GM19395 (cell line): Measurements from ENCODE around the gene APOLD1.
"Not testable (repeated sequence)": the region's sequence is repeated elsewhere in the genome, so short reads cannot be mapped to it uniquely, and the experiment has no call there.

Source experiments
- ATAC-seq: cut with Tn5 transposase; IDR thresholded peaks from one replicate; pipeline ENCODE4 v1.9.1; 2021; ENCODE audit warnings: mild to moderate bottlenecking, moderate library complexity; ENCODE audit not compliant: unreplicated experiment

Gene APOLD1, protein sequence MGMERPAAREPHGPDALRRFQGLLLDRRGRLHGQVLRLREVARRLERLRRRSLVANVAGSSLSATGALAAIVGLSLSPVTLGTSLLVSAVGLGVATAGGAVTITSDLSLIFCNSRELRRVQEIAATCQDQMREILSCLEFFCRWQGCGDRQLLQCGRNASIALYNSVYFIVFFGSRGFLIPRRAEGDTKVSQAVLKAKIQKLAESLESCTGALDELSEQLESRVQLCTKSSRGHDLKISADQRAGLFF

DNA sequence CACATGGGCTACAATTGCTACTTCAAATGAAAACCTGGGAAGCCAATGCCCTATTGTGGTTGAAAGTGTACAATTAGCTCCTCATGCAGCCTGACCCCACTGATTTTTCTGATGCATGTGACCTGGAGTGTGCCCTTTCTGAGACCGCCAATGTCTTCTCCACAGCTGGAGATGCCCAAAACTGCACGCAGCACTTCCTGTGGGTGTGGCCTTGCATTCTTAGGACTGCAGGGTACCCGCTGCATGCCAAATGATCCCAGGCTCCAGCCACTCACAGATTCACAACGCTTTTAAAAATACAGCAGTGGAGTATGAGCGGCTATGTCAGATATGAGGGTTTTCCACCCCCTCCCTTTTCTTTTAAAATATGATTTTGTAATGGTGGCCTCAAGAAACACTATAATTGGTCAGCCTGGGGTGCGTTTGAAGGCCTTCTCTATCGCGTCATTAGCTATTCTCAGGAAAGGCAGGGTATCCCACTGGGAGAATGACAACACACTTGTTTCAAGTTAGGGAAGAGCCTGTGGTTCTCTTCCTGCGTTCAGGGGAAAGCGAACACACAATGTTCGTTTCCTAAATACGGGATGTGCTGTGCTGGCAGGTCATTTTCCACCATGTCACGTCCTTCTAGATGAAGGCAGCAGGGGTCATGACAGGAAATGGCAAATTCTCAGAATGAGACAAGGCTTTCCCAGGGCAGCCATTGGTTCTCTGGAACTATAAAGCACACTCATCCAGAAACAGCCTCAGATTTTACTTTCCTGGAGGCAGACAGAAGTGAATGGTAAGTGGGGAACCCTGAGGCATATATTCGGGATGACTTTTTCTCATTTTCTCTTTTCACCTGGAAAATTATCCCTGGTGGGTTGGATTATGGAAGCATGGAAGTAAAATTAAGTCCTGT is at the start of gene APOLD1:
APOLD1 (plus strand) TSS at position 749 of the 904 bp plus-strand sequence; CDS start at position 782, 33 bp downstream.
- no peak for ATAC-seq

DNA sequence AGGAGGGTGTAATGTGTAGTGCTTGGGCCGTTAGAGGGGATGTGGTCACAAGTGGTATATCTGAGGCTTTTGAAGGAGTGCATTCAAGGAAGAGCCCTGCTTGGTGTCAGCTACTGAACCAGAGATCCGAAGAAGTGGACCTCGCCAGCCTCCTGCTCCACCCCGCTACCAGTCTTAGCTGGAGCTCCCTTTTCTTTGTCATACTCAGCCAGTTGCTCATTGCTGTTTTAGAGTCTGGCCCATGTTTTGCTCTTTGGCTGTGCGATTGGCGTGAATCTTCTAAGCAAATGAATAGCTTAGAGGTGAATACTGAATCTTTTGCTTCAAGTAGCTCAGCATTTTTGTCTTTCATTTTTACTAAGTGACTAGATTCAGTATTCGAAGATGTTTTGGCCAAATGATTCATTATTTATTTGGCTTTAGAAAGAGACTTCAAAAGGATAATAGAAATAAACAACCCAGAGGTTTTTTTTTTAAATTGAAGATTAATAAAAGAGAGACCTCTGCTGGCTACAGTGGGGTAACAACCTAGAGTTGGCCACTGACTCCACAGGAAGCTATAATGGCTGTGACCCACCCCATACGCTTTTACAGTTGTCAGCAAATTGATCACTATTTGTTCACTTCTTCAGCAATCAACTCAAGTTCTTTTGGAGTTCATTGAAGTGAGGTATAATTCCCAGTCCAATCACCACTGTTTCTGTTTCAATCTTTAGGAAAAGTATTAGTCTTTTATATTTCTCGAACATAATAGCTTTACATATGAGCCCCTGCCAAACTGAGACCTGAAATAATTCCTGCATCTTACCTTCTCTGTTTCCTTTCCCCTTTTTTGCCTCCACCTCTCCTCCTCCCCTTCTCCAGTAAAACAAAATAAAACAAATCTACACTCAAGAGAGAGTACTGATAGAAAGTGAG is 48.4 kb upstream of the APOLD1 start:
- ATAC-seq: peak; percentile 89

DNA sequence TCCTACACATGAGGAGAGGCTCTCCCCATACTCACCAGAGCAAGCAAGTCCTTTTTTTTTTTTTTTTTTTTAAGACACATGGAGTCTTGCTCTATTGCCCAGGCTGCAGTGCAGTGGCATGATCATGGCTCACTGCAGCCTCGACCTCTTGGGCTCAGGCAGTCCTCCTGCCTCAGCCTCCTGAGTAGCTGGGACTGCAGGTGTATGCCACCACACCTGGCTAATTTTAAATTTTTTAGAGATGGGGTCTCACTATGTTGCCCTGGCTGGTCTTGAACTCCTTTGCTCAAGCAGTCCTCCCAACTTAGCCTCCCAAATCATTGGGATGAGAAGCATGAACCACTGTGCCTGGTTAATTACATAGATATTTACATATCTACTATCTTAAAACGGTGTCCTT is 47.3 kb upstream of the APOLD1 start:
- not testable (repeated sequence) for ATAC-seq

DNA sequence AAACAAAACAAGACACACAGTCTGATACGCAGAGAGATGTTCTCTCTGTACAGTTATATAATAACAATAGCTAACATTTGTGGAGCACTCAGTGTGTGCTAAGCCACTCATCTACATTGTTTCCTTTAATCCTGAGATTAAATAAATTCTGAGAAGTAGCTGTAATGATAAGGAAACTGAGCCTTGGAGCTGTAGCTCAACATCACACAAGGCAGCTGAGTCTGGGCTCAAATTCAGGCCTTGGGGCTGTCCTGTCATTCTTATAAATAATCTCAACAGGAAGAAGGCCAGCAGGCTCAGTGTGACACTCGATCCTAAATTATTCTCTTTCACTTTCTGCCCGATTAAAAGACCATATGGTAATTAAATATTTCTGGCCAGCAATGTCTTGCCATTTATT is 43.8 kb upstream of the APOLD1 start:
- ATAC-seq: no peak

DNA sequence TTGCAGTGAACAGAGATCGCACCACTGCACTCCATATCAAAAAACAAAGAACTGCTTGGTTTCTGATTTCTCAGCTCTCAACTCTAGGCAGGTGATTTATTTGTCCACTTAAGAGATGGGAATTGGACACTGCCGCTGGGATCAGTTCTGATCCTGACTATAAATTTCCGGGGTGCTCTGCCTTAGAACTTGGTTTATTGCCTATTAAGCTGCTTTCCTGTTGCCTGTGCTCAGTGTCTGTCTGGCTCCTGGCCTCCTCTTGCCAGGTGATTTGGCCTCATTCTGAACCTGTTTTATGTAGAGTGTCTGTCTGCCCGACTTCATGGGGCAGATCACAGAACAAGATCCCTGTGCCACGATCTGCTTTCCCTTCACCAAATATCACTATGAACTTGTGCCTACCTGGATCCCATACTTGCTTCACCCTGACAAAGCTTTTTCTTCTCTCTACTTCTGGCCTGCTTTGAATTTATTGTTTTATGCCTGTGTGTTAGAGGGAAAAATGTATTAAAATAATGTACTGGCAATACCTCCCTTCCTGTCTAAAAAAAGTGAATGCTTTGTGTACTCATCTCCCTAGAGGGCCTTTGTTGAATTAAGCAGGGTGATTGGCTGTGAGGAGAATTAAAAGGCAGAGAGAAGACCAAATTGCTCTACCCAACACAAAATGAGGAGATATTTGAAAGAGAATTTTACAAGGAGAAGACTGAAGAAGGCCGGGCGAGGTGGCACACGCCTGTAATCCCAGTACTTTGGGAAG is 40.7 kb upstream of the APOLD1 start:
- ATAC-seq: no peak

DNA sequence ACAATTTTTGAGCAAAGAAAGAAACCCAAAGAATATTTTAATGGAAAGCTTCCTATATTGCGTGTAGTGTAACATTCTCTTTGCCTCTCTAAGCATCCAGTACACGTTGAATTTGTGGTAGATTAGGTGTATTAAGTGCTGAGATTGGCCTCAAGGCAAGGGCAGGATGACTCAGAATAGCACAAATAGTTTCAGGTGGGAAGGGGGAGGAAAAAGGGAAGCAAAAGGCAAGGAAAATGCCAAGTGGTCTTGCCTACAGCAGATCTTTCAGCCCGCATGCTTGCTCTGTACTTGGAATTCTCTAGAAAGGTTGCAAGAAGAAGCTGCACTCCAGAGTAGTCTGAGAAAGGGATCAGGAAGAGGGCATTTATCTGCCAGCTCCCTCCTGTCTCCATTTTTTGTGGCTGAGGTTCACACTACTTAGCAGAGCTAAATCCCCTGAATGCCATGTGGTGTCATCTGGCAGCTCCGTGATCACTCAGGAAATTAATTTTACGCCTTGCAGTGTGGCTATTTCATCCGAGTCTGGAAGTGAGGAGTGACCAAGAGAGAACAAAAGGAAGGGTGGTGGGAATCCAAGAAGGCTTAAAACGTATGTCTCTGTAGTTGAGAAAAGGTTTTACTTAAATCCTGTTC is 39.8 kb upstream of the APOLD1 start:
- no peak for ATAC-seq

DNA sequence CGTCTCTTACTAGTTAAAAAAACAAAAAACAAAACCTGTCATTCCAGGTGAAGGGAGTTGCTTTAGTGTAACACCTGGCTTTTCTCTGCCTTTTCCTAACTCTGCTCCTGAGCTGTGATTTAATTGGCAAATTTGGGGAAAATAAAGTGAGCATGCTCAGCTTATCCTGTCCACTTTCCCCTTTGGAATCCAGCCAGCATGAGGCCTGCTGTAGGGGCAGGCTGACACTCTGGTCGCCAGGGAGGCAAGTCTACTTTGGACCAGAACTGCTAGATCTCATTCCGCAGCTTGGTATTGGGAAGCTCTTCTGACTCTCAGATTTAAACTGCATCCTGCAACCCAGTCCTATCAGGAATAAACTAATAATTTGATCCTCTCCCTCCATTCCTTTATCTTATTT is 38.2 kb upstream of the APOLD1 start:
- no peak for ATAC-seq

DNA sequence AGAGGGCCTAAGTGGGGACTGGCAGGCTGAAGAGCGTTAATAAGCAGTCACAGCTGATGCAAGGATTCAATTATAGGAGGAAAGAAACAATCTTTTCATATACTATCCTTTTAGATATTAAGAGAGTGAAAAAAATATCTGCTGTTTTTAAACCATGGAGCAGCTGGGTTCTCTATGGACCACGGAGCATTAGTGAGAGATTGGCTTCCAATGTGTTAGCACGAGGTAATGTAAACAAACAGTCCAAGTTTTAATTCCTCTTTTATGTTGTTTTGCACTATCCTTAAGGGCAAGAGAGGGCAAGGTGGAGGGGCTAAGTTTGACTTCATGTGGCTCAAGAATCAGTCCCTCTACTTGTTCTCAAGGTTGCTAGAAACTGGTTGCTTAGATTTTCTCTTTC is 37.4 kb upstream of the APOLD1 start:
- no peak for ATAC-seq

DNA sequence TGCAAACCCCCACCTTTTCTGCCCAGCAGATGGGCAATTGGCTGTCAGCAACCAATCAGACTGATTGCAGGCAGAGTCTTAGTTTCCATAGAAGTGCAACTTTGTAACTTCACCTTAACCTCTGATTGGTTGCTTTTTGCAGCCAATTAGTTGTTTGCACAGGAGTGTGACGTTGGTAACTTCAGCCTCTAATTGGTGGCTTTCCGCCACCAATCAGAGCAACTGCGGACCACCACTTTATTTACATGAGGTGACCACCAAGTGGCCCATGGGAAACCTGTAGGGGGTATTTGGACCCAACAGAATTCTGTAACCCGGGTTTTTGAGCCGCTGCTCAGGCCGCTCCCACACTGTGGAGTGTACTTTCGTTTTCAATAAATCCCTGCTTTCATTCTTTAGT is 36.0 kb upstream of the APOLD1 start:
- no peak for ATAC-seq

DNA sequence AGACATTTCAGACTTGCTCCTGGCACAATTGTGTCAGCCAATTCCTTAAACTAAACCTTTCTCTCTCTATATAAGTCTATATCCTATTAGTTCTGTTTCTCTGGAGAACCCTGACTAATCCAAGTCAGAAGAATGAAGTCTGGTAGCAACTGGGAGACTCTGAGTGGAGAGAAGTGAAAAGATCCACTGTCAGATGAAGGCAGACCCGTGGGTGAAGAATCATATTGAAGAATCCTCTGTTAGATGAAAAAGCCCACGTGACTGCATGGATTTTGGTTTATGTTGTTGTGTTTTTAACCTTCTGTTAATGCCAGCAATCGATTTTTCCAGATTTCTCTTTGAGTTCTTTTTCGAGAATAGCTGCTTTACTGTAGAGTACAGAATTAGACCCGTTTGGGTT is 29.5 kb upstream of the APOLD1 start:
- ATAC-seq: no peak

DNA sequence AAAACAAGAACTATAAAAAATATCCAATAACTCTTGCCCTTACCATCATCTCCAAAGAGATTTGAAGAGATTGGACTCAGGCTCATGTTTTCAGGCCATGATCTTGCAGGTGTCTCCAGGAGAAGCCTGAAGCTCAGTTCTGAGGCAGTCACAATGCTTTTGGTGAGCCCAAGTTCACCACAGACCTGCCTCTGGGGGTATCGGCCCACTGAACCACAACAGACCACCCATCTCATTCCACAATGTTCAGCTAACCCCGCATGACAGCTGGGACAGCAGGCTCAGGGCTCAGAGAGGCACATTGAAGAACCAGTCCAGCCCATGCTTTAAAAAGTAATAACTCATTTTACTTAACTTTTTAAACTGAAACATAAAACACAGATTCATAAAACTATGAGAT is 28.3 kb upstream of the APOLD1 start:
- ATAC-seq: no peak

DNA sequence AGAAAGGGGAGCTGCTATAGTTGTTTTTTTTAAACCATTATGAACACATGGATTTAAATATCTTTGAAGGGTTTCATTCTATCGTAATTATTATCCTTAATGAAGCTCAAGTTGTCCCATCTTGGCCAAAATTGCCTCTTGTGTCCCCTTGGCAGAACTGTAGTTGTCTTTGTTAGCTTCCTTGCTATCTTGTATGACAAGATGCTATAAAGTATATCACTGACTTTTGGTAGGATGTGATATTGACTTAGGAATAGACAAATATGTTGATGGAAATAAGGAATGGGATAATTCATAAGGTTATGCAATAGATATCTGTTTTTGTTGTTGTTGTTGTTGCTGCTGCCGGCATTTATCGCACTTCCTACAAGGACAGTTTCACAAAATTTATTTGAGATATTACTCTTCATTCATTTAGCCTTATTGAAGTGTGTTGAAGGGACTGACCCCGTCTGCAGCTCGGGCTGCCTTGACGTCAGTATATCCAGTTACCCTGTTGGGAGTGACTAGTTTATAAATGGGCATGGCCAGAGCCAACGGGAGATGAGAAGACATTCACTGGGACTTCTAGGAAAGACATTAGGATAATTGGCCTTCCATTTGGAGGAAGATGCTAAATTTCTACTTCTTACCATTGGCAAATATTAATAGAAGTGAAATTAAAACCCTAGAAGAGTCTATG is 26.1 kb upstream of the APOLD1 start:
- ATAC-seq: no peak

DNA sequence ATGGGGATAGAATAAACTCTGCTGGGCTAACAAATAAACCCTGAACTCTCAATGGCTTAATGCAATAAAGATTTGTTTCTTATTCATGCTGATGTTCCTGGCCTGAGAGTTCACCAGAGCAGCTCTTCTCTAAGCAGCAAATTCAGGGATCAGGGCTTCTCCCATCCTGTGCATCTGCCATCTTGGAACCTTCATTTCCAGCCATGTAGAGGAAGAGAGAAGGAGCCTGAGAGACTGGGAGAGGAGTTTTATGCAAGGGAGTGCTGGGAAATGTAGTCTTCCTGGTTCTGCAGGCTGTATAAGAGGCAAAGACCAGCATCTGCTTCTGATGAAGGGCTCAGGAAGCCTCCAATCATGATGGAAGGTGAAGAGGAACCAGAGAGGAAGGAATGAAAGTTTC is 20.6 kb upstream of the APOLD1 start:
- ATAC-seq: no peak

DNA sequence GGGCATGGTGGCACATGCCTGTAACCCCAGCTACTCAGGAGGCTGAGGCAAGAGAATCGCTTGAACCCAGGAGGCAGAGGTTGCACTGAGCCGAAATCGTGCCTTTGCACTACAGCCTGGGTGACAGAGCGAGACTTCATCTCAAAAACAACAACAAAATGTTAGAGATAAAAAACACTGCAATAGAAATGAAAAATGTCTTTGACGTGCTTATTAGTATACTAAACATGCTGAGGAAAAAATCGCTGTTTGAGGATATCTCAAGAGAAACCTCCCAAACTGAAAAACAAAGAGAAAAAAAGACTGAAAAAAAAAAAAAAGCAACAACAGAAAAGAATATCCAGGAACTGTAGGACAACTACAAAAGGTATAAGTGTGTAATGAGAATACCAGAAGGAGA is 15.2 kb upstream of the APOLD1 start:
- no peak for ATAC-seq

DNA sequence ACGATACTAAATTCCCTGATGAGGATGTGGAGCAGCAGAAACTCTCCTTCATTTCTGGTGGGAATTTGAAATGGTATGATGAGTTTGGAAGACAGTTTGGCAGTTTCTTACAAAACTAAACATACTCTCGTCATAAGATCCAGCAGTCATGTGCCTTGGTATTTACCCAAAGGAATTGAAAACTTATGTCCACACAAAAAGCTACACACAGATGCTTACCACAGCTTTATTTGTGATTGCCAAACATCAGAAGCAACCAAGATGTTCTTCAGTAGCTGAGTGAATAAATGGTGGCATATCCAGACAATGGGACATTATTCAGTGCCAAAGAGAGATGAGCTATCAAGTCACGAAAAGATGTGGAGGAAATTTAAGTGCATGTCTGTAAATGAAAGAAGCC is 10.7 kb upstream of the APOLD1 start:
- no peak for ATAC-seq

DNA sequence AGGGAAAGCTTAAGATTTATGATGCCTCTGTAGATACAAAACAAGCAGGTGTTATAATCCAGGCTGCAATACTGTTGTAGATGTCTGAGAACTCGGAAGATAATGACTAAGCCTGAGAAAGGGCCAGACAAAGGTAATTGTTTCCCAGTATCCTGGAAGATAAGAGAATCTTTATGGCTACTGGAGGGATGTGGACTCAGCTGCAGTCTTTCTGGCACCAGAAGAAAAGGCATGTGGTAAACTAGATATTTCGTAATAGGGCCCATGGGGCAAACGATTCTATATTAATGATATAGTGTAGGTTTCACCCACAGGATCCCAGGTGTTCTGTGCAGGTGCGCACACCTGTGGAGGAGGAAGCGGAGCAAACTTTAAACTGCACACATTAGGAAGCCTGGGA is 9.2 kb upstream of the APOLD1 start:
- no peak for ATAC-seq

DNA sequence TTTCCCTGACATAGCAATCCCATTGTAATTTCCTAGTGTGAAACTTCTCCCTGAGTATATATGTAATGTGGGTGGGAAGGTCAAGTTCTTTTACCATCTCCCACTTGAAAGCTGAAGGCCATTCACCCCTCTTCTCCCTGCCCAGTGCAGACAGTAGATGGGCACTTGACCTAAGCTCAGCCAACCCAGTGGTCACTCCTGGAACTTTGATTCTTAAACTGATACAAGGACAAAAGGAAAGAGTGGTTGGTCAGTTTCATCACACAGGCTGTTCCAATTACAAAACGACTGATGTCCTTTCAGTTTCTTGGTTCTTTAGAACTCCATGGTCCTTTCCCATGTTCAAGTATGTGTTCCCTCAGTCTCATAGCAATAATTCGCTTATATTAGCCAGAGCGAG is 8.4 kb upstream of the APOLD1 start:
- ATAC-seq: no peak

DNA sequence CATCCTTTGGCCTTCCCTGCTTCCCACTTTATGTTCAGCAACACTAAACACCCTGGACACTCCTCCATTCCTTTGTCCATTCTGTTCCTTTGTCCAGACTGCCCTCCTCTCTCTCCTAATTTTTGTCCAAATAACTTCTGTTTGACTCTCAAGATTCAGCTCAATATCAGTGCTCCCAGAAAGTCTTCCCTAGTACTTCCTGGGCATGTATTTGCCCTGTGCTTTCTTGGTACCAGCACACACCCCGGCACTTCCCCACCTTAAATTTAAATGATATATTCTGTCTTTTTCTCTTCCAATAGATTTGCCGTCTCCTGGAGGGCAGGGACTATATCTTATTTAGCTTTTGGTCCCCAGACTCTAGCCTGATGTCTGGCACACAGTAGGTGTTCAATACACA is 6.5 kb upstream of the APOLD1 start:
- no peak for ATAC-seq

DNA sequence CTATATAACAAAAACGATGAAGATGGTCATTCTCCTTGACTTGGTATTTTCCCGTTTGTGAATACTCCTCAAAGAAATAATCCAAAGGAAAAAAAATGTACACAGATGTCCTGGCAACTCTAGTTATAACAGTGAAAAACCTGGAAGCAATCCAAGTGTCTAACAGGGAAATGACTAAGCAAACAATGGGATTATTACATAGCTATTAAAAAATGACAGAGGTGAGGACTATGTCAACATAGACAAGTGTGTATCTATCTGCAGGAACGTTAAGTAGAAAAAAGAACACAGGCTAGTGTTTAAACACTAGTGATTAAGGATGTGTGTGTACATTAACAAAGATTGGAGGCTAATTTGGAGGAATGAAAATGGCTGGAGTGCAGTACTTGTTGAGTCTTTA is 5.9 kb upstream of the APOLD1 start:
- ATAC-seq: no peak

DNA sequence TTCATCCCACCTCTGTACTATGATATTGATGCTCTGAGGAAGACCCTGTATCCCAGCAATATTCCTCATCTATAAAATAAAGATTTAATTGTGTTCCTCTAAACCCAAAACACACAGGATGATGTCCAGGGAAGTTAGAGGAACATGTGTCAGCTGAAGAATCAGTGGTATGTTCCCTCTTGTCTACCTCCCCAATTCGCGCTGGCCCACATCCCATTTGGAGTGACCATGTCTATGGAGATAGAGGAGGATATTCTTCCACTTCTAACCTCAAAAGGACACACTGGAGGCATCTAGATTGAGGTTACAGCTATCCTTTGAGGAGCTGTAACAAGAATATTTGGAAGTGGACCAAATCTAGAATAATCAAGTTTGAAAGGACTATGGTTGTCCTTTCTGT is 1.3 kb upstream of the APOLD1 start:
- ATAC-seq: no peak
